ENCODE measurements around the gene CYTH1.

GRCh38 chr17:78682363-78682762 lies 99.7 kb downstream of the CYTH1 start:
- TF ChIP-seq CTCF (IDR thresholded peaks at IDR 0.05; ENCODE audit: insufficient read depth, low read depth, low read length): no peak
- TF ChIP-seq EZH2 (IDR thresholded peaks at IDR 0.05; ENCODE audit: insufficient read depth, low read length): no peak

Data from astrocyte (in vitro differentiated cells and primary cell).